SK-N-SH (cell line): ENCODE results near the gene MAGEA9. TPM values are rescaled to one million over a fixed set of nuclear protein-coding genes. Genes with fewer than 3 reads are reported as not detected.
"Not testable (repeated sequence)": the region's sequence is repeated elsewhere in the genome, so short reads cannot be mapped to it uniquely, and the experiment has no call there.

Experiments
- CTCF ChIA-PET: fragments of 300-600, 350-600 bp; formaldehyde crosslinking; extraction: SDS; loops from one replicate; lab custom pipeline; 2021; lab: Yijun Ruan, JAX
- POLR2A ChIA-PET: fragments of 350-600 bp; sonication (Branson Sonifier 250); formaldehyde crosslinking; extraction: SDS; loops from one replicate; lab custom pipeline; 2020; ENCODE audit warnings: antibody characterized with exemption, inconsistent platforms; lab: Yijun Ruan, JAX
- DNase-seq: peaks from one replicate; pipeline ENCODE4 v3.0.0; 2012
- H2AFZ ChIP-seq: fragments of 200-600 bp; sonication (generic); 2 replicates; pipeline ENCODE4 v1.8.1; 2016; ENCODE audit warnings: antibody characterized with exemption, mild to moderate bottlenecking, low read depth
- H3F3A ChIP-seq: fragments of 200-600 bp; sonication (generic); replicated peaks from 2 replicates; pipeline ENCODE3; 2016; ENCODE audit warnings: antibody characterized with exemption, mild to moderate bottlenecking; ENCODE audit not compliant: insufficient read depth
- H3K27ac ChIP-seq, 2 experiments: fragments of 200-500 bp in 1 of 2; fragments of 200-600 bp in 1 of 2; sonication (Bioruptor generic) in 1 of 2; sonication (generic), shearing (Covaris generic) in 1 of 2; 2 replicates each; pipeline versions ENCODE4 v1.5.1 to v1.6.1; 2014 to 2016; ENCODE audit warnings: low read depth in 2 of 2, inconsistent platforms in 1 of 2, low read length in 1 of 2, mild to moderate bottlenecking in 1 of 2, mixed read lengths in 1 of 2
- H3K27me3 ChIP-seq: fragments of 200-600 bp; sonication (generic), shearing (Covaris generic); 2 replicates; pipeline ENCODE4 v1.6.1; 2016; ENCODE audit warnings: mixed run types; ENCODE audit not compliant: insufficient read depth
- H3K36me3 ChIP-seq, 2 experiments: fragments of 200-500 bp in 1 of 2; fragments of 200-600 bp in 1 of 2; sonication (Bioruptor generic) in 1 of 2; sonication (generic) in 1 of 2; replicated peaks in 1 of 2; 2 replicates each; pipeline versions ENCODE3 to v1.5.1; 2014 to 2016; ENCODE audit warnings: low read length in 1 of 2, mild to moderate bottlenecking in 1 of 2; ENCODE audit not compliant: insufficient read depth in 2 of 2, control insufficient read depth in 1 of 2
- H3K4me1 ChIP-seq, 2 experiments: fragments of 200-500 bp in 1 of 2; fragments of 200-600 bp in 1 of 2; sonication (Bioruptor generic) in 1 of 2; sonication (generic), shearing (Covaris generic) in 1 of 2; 2 replicates each; pipeline versions ENCODE4 v1.5.1 to v1.6.1; 2014 to 2016; ENCODE audit warnings: low read depth in 1 of 2, low read length in 1 of 2, mixed run types in 1 of 2; ENCODE audit not compliant: insufficient read depth in 2 of 2, control insufficient read depth in 1 of 2
- H3K4me2 ChIP-seq: fragments of 200-600 bp; sonication (generic), shearing (Covaris generic); 2 replicates; pipeline ENCODE4 v1.6.1; 2017; ENCODE audit warnings: mixed run types
- H3K4me3 ChIP-seq, 2 experiments: fragments of 200-500 bp in 1 of 2; fragments of 200-600 bp in 1 of 2; sonication (Bioruptor generic) in 1 of 2; sonication (generic), shearing (Covaris generic) in 1 of 2; 2 replicates each; pipeline versions ENCODE4 v1.5.1 to v1.8.1; 2014 to 2016; ENCODE audit warnings: low read depth in 2 of 2, inconsistent platforms in 1 of 2, low read length in 1 of 2, mild to moderate bottlenecking in 1 of 2, mixed read lengths in 1 of 2, moderate library complexity in 1 of 2
- H3K79me2 ChIP-seq: fragments of 200-600 bp; sonication (generic); 2 replicates; pipeline ENCODE4 v1.8.1; 2017; ENCODE audit warnings: mild to moderate bottlenecking; ENCODE audit not compliant: insufficient read depth
- H3K9ac ChIP-seq: fragments of 200-600 bp; sonication (generic); 2 replicates; pipeline ENCODE4 v1.6.1; 2017; ENCODE audit warnings: mixed run types
- H3K9me2 ChIP-seq: fragments of 200-600 bp; sonication (generic); 2 replicates; pipeline ENCODE4 v1.6.1; 2017; ENCODE audit warnings: mixed run types
- H3K9me3 ChIP-seq: fragments of 200-600 bp; sonication (generic); 2 replicates; pipeline ENCODE4 v1.6.1; 2017; ENCODE audit warnings: mixed run types, mild to moderate bottlenecking, moderate library complexity
- H4K20me1 ChIP-seq: fragments of 200-600 bp; sonication (generic); 2 replicates; pipeline ENCODE4 v1.6.1; 2017; ENCODE audit warnings: mild to moderate bottlenecking, mixed run types; ENCODE audit not compliant: insufficient read depth
- CHD2 ChIP-seq: fragments of 150-350 bp; IDR thresholded peaks from 2 replicates; pipeline ENCODE4 v1.6.1; 2018; ENCODE audit warnings: low read length; ENCODE audit not compliant: partially characterized antibody
- ELF1 ChIP-seq: IDR thresholded peaks from 2 replicates; pipeline ENCODE4 v1.4.0; 2012
- EP300 ChIP-seq, 2 experiments: IDR thresholded peaks; 2 replicates each; pipeline versions ENCODE4 v1.4.0 to v1.6.1; 2012; ENCODE audit warnings: borderline replicate concordance in 1 of 2, low read depth in 1 of 2, low read length in 1 of 2
- EZH2phosphoT487 ChIP-seq: fragments of 200-600 bp; sonication (generic); IDR thresholded peaks from 2 replicates; pipeline ENCODE4 v1.6.1; 2017; ENCODE audit warnings: low read depth, mixed run types, mild to moderate bottlenecking, antibody characterized with exemption, moderate library complexity, borderline replicate concordance
- FOSL2 ChIP-seq: IDR thresholded peaks from 2 replicates; pipeline ENCODE4 v1.4.0; 2012; ENCODE audit warnings: low read depth, mild to moderate bottlenecking, moderate library complexity, borderline replicate concordance
- FOXJ3 ChIP-seq: sonication (generic); formaldehyde crosslinking; IDR thresholded peaks from 2 replicates; pipeline ENCODE4 v1.5.1; 2020; ENCODE audit warnings: mild to moderate bottlenecking, missing genetic modification reagents
- FOXM1 ChIP-seq: IDR thresholded peaks from 2 replicates; pipeline ENCODE4 v1.4.0; 2012; ENCODE audit warnings: low read depth, mild to moderate bottlenecking
- GABPA ChIP-seq: IDR thresholded peaks from 2 replicates; pipeline ENCODE4 v1.4.0; 2012; ENCODE audit warnings: low read depth, mild to moderate bottlenecking
- IRF3 ChIP-seq: fragments of 150-350 bp; IDR thresholded peaks from 2 replicates; pipeline ENCODE4 v1.6.1; 2016; ENCODE audit warnings: mild to moderate bottlenecking, low read depth, low read length
- JUND ChIP-seq: IDR thresholded peaks from 2 replicates; pipeline ENCODE4 v1.4.0; 2012
- MXI1 ChIP-seq: IDR thresholded peaks from 2 replicates; pipeline ENCODE4 v1.6.1; 2012; ENCODE audit warnings: mild to moderate bottlenecking, low read depth, low read length, improper control_type of control experiment
- NRF1 ChIP-seq: IDR thresholded peaks from 2 replicates; pipeline ENCODE4 v1.6.1; 2012; ENCODE audit warnings: low read depth, mild to moderate bottlenecking, low read length
- RFX5 ChIP-seq: IDR thresholded peaks from 2 replicates; pipeline ENCODE4 v1.6.1; 2012; ENCODE audit warnings: mild to moderate bottlenecking, improper control_type of control experiment, low read length
- RXRA ChIP-seq: IDR thresholded peaks from 2 replicates; pipeline ENCODE4 v1.4.0; 2012; ENCODE audit warnings: low read depth, mild to moderate bottlenecking, borderline replicate concordance
- SIN3A ChIP-seq: IDR thresholded peaks from 2 replicates; pipeline ENCODE4 v1.6.1; 2012; ENCODE audit warnings: low read depth, mild to moderate bottlenecking, low read length, moderate library complexity, borderline replicate concordance
- TAF1 ChIP-seq: IDR thresholded peaks from 2 replicates; pipeline ENCODE4 v1.6.1; 2012; ENCODE audit warnings: low read depth, mild to moderate bottlenecking, low read length, moderate library complexity, borderline replicate concordance
- TCF12 ChIP-seq: IDR thresholded peaks from 2 replicates; pipeline ENCODE4 v1.4.0; 2012
- TEAD4 ChIP-seq: IDR thresholded peaks from 2 replicates; pipeline ENCODE4 v1.4.0; 2012; ENCODE audit warnings: mild to moderate bottlenecking, borderline replicate concordance; ENCODE audit not compliant: insufficient read depth
- ZBTB33 ChIP-seq: IDR thresholded peaks from 2 replicates; pipeline ENCODE4 v1.4.0; 2012; ENCODE audit warnings: low read depth, borderline replicate concordance
- WGBS: methylation state at CpG from one replicate; pipeline ENCODE4 v1.1.6; 2017; ENCODE audit warnings: low lambda C conversion rate; 5-methylcytosine and 5-hydroxymethylcytosine counted together
- polyA plus RNA-seq, 3 experiments: library from polyadenylated mRNA; depleted of rRNA; stranded (reverse); fragments of >200 nt; gene quantifications; 2 replicates each; pipeline ENCODE4 v1.2.3, GENCODE V29; 2012
- TF ChIP-seq, protein P1 (sequence below): IDR thresholded peaks from 2 replicates; pipeline ENCODE4 v1.4.0; 2012; ENCODE audit warnings: low read depth, borderline replicate concordance

MAGEA9 gene
- polyA plus RNA-seq, 1 of the 3 experiments (the other 2 are of a cell fraction), result not detected

- H3K4me1 ChIP-seq, result no peaks in the 10 kb centered on the region
- no peaks in the 10 kb centered on the region for H3K9me3 ChIP-seq
- H3K36me3 ChIP-seq, result no peaks in the 10 kb centered on the region
- no peak overlapping the region for H3K27ac ChIP-seq
- ChIA-PET POLR2A (no interaction called here), CTCF (no interaction called here)
- H3F3A ChIP-seq, result no peaks in the 10 kb centered on the region
- H3K79me2 ChIP-seq, result no peaks in the 10 kb centered on the region
- no peak overlapping the region for H3K4me3 ChIP-seq
- H3K9ac ChIP-seq, result no peak overlapping the region
- no peaks in the 10 kb centered on the region for H4K20me1 ChIP-seq
- no peak overlapping the region for H2AFZ ChIP-seq
- H3K27me3 ChIP-seq, result peaks cover 22% of the 10 kb centered on the region; the same call in 1 of the 2 replicates
- no peak overlapping the region for H3K4me2 ChIP-seq
- TF ChIP-seq MXI1, result no peak
- no peak for TF ChIP-seq FOSL2
- no peak for TF ChIP-seq FOXJ3 (CRISPR knock-in tag)
- TF ChIP-seq ZBTB33, result no peak
- TF ChIP-seq JUND, result no peak
- no peak for TF ChIP-seq RFX5
- no peak for TF ChIP-seq ELF1
- no peak for TF ChIP-seq NRF1
- no peak for TF ChIP-seq SIN3A
- no peak for TF ChIP-seq TCF12
- no peak for TF ChIP-seq FOXM1
- TF ChIP-seq IRF3, result no peak
- no peak for TF ChIP-seq TEAD4
- no peak for TF ChIP-seq TAF1
- no peak for TF ChIP-seq CHD2
- TF ChIP-seq RXRA, result no peak
- TF ChIP-seq, protein P1, sequence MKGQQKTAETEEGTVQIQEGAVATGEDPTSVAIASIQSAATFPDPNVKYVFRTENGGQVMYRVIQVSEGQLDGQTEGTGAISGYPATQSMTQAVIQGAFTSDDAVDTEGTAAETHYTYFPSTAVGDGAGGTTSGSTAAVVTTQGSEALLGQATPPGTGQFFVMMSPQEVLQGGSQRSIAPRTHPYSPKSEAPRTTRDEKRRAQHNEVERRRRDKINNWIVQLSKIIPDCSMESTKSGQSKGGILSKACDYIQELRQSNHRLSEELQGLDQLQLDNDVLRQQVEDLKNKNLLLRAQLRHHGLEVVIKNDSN, result no peak
- no peak for TF ChIP-seq EZH2phosphoT487
- TF ChIP-seq EP300 (IDR thresholded peaks at IDR 0.05; ENCODE audit: borderline replicate concordance in 1 of 2, low read depth in 1 of 2, low read length in 1 of 2), result no peak
- no peak for TF ChIP-seq GABPA
- H3K9me2 ChIP-seq, result no peaks in the 10 kb centered on the region
- WGBS, result 14% methylated on average over 8 of the region's 18 CpGs
- no peak for DNase-seq
Observed at GRCh38 chrX:149758068-149758714, 23.5 kb upstream of the MAGEA9 start.

DNA sequence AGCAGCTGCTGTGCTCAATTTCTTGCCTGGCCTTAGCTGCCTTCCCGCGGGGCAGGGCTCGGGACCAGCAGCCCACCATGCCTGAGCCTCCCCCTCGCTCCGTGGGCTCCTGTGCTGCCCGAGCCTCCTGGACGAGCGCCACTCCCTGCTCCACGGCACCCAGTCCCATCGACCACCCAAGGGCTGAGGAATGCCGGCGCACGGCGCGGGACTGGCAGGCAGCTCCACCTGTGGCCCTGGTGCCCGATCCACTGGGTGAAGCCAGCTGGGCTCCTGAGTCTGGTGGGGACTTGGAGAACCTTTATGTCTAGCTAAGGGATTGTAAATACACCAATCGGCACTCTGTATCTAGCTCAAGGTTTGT lies 23.0 kb upstream of the MAGEA9 start:
- H3F3A ChIP-seq, DNase-seq, H3K79me2 ChIP-seq, POLR2A ChIA-PET, H3K9me2 ChIP-seq, CTCF ChIA-PET, H3K9me3 ChIP-seq, H4K20me1 ChIP-seq, H3K27ac ChIP-seq, H3K4me3 ChIP-seq, H3K36me3 ChIP-seq, H3K9ac ChIP-seq, H3K4me2 ChIP-seq, H2AFZ ChIP-seq, H3K4me1 ChIP-seq: not testable (repeated sequence)
- 32% methylated on average over 8 of the region's 17 CpGs for WGBS
- peaks cover 22% of the 10 kb centered on the region; the same call in 1 of the 2 replicates for H3K27me3 ChIP-seq
